Fibroblast of pulmonary artery (primary cell): ENCODE results near the gene CD4.
A peak's percentile ranks its signal among the peaks of the same experiment; 100 is the strongest.

Source experiments
- DNase-seq: peaks from one replicate; pipeline ENCODE4 v3.0.0-alpha.2; 2010; ENCODE audit warnings: low read depth
- H3K4me3 ChIP-seq: replicated peaks from 2 replicates; pipeline ENCODE4 v1.5.1; 2011; ENCODE audit warnings: low read depth, mild to moderate bottlenecking, control low read depth, low read length, moderate library complexity
- CTCF ChIP-seq: IDR thresholded peaks from 2 replicates; pipeline ENCODE4 v1.5.1; 2011; ENCODE audit warnings: mild to moderate bottlenecking, control low read depth, low read length, inconsistent platforms; ENCODE audit errors: missing control alignments

Gene CD4

DNA sequence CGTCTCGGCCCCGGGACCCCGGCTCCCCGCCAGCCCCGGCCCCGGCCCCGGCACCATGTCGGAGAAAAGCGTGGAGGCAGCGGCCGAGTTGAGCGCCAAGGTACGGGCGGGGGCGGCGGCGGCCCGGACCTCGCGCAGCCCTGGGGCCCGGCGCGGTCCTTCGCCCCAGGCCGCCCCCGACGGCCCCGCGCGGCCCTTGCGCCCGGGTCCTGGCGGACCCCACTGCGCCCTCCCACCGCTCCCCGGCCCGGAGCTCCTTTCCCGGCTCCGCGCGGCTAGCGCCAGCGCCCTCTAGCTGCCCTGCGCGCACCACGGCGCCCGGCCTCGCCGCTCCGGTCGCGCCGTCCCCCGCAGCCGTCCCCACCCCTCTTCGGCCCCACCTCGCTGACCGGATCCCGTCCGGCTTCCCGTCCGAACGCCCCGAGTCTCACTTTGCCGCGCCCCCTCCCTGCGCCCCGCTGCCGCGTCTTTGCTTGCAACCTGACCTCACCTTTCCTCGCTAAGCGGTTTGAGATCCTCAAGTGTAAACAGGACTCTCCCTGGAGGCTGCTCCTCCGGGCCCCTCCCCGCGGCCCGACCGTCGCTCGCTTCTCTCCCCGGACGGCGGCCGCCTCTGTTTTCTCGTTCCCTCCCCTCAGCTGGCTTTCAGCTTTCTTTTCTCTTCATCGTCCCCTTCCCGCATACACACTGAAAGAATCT, 22.5 kb upstream of the CD4 start:
- peak overlapping the region; percentile 91 for H3K4me3 ChIP-seq
- TF ChIP-seq CTCF, result peak; percentile 25
- peak; percentile 67 for DNase-seq

- H3K4me3 ChIP-seq, result peak overlapping the region; percentile 91
- TF ChIP-seq CTCF, result no peak
- peak; percentile 28 for DNase-seq
Measured at GRCh38 chr12:6767353-6768319, 21.7 kb upstream of the CD4 start.

DNA sequence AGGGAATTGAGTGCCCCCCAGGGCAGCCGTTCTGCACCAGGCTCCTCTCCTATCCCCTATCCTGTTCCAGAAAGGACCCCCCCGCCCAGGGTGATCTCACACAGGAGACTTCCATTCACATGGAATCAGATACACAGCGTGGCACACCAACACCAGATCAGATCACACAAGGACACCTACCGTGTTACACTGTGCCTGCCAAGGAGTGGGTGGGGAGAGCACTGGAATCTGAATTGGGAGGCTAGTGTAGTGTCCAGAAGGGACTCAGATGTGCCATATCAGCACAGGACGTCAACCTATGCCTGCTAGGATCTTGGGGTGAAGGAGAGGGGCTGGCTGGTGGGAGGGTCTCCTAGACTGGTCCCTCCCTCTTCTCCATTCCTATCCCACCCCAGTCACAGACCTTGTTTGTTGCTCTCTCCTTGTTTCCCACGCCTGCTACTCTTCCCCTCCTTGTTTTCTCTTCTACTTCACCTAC, 20.9 kb upstream of the CD4 start:
- DNase-seq, result no peak
- H3K4me3 ChIP-seq, result peak overlapping the region; percentile 91
- TF ChIP-seq CTCF, result no peak

GRCh38 chr12:6768990-6769389, 20.3 kb upstream of the CD4 start:
- TF ChIP-seq CTCF, result no peak
- DNase-seq, result peak; percentile 39
- peak overlapping the region; percentile 91 for H3K4me3 ChIP-seq

DNA sequence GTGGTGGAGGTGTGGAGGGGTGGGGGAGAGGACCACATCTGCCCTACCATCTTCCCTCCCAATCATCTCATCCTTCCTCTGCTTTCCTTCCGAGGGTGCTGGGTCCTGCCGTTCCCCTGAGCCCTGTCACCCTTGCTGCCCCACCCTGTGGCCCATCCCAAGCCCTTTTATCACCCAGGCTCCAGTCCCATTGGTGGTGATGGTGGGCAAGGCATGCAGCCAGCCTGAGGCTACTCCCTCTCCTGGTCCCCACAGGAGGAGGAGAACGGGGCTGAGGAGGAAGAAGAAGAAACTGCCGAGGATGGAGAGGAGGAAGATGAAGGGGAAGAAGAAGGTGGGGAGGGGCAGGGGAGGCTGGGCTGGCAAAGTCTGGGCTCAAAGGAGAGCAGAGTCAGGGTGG, 19.7 kb upstream of the CD4 start:
- no peak for DNase-seq
- TF ChIP-seq CTCF, result no peak
- no peak overlapping the region for H3K4me3 ChIP-seq

GRCh38 chr12:6770094-6770493, 19.2 kb upstream of the CD4 start:
- no peak for DNase-seq
- no peak overlapping the region for H3K4me3 ChIP-seq

More at GRCh38 chr12:6770094-6770493, 19.2 kb upstream of the CD4 start:
- no peak for TF ChIP-seq CTCF
